HG03159 (cell line): ENCODE measurements around the gene POLDIP2.

Experiments
- ATAC-seq: cut with Tn5 transposase; IDR thresholded peaks from one replicate; pipeline ENCODE4 v1.9.1; 2021; ENCODE audit warnings: mild to moderate bottlenecking, moderate library complexity; ENCODE audit not compliant: unreplicated experiment

POLDIP2 gene

DNA sequence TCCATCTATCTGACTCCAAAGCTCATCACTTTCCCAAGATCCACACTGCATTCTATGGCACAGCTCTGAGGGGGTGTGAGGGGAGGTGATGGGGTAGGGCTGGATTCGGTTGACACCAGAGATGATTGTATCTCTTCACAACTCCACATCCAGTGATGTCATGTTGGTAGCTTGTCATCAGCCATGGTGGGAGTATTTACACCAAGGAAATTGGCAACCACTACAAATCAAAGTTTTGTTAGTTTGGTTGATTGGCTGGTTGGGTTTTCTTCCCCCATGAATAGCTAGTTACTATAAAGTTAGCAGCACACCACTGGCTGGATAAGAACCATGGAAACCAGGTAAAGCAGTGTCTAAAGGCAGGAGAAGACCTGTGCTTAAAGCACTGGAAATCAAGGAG is 33.7 kb upstream of the POLDIP2 start:
- no peak for ATAC-seq

DNA sequence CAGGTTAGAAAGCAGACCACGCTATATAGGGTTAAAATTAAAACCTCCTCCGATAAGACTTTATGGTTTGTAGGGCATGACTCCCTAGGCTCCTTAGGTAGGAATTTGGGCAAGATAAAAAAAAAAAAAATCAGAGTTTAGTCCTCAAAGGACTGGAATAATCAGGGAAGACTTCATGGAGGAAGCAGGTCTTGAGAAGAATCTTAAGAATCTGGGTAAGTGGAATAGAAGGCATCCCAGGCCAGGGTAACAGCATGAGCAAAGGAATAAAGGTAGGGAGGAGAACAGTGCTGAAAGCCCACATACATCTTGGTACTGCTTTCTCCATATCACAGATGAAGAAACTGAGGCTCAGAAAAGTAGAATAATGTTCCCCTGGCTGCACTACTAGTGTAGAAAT is 33.2 kb upstream of the POLDIP2 start:
- no peak for ATAC-seq

DNA sequence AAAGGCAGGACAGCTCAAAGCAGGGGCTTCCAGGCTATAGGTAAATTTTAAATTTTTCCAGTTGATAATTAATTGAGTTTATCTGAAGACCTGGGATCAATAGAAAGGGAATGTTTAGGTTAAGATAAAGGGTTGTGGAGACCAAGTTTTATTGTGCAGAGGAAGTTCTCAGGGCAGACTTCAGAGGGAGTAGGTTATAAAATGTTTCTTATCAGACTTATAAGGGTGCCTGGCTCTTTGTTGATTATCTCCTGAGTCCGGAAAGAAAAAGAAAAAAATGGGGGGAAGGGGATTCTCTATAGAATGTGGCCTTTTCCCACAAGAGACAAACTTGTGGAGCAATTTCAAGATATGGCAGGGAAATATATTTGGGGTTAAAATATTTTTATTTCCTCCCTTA is 32.8 kb upstream of the POLDIP2 start:
- no peak for ATAC-seq

DNA sequence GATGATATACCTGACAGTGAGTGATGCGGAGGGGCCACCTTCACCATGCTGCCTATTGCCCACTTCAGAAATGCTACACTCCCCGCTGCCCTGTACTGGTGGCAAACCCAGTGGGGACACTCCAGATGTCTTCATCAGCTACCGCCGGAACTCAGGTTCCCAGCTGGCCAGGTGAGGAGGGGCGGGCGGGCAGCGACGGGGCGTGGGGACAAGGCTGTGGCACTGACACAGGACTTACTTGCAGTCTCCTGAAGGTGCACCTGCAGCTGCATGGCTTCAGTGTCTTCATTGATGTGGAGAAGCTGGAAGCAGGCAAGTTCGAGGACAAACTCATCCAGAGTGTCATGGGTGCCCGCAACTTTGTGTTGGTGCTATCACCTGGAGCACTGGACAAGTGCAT is 30.8 kb upstream of the POLDIP2 start:
- ATAC-seq = no peak

DNA sequence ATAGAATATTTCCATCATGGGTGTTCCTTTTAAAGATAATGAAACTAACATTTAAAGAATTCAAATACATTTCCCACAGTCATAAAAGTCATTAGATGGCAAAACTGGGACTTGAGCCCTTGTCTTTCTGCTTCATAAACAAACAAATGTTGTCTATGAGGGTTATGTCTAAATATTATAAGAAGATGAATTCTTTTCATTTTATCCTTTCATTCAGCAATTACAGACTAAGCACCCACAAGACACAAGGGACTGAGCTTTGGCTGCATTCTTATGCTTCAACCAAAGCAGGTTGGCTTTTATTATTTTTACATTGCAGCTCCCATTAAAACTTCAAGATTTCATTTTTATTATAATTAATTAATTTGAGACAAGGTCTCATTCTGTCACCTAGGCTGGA is 29.1 kb upstream of the POLDIP2 start:
- ATAC-seq = no peak

DNA sequence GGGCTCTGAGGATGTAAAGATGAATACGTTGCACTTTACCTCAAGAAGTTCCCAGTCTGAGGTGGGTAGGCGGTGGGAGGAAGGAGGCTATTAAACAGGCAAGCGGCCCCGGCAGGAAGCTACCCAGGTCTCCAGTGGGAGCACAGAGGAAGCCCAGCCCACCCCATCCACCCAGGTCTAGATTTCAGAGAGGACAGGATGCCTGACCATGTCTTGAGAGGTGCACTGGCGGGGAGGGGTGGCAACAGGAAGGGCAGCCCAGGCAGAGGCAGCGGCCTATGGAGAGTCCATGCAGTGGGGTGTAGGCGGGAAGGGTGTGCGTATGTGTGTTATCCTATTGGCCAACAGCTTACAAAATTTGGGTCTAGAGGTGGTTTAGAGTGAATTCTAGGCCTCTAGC is 28.1 kb upstream of the POLDIP2 start:
- ATAC-seq = no peak

DNA sequence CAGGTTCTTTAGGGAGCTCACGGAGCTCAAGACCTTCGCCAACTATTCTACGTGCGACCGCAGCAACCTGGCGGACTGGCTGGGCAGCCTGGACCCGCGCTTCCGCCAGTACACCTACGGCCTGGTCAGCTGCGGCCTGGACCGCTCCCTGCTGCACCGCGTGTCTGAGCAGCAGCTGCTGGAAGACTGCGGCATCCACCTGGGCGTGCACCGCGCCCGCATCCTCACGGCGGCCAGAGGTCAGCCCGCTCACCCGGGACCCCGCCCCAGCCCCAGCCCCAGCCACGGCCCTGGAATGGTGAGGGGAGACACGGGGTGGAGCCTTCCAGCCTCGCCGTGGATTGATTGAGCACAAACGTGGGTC is 27.7 kb upstream of the POLDIP2 start:
- ATAC-seq = no peak

DNA sequence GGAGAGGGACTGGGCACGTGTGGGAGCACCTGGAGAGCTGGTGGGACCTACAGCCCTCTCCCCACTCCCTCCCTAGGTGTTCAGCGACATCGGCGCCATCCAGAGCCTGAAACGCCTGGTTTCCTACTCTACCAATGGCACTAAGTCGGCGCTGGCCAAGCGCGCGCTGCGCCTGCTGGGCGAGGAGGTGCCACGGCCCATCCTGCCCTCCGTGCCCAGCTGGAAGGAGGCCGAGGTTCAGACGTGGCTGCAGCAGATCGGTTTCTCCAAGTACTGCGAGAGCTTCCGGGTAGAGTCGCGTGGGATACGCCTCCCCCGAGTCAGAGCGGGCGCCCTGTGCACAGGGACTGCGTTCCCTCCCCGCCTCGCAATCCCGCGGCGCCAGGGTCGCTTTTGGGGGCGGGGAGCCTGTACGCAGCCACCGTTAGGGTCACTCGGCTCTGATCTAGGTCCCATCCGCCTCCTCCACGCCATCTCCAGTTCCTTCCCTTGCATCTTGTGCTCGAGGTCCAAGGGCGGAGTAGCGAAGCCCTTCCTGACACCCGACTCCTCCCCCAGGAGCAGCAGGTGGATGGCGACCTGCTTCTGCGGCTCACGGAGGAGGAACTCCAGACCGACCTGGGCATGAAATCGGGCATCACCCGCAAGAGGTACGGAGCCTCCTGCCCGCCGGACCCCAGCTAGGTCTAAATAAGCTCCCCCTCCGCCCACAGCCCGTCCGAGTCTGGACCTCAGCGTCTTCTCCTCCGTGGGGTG is 27.1 kb upstream of the POLDIP2 start:
- peak; percentile 52 for ATAC-seq

DNA sequence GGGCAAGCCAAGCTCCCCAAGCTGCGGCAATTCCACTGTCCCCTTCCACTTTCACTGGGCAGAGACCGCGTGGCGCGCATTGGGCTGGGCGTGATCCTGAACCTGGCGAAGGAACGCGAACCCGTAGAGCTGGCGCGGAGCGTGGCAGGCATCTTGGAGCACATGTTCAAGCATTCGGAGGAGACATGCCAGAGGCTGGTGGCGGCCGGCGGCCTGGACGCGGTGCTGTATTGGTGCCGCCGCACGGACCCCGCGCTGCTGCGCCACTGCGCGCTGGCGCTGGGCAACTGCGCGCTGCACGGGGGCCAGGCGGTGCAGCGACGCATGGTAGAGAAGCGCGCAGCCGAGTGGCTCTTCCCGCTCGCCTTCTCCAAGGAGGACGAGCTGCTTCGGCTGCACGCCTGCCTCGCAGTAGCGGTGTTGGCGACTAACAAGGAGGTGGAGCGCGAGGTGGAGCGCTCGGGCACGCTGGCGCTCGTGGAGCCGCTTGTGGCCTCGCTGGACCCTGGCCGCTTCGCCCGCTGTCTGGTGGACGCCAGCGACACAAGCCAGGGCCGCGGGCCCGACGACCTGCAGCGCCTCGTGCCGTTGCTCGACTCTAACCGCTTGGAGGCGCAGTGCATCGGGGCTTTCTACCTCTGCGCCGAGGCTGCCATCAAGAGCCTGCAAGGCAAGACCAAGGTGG is 24.0 kb upstream of the POLDIP2 start:
- no peak for ATAC-seq

DNA sequence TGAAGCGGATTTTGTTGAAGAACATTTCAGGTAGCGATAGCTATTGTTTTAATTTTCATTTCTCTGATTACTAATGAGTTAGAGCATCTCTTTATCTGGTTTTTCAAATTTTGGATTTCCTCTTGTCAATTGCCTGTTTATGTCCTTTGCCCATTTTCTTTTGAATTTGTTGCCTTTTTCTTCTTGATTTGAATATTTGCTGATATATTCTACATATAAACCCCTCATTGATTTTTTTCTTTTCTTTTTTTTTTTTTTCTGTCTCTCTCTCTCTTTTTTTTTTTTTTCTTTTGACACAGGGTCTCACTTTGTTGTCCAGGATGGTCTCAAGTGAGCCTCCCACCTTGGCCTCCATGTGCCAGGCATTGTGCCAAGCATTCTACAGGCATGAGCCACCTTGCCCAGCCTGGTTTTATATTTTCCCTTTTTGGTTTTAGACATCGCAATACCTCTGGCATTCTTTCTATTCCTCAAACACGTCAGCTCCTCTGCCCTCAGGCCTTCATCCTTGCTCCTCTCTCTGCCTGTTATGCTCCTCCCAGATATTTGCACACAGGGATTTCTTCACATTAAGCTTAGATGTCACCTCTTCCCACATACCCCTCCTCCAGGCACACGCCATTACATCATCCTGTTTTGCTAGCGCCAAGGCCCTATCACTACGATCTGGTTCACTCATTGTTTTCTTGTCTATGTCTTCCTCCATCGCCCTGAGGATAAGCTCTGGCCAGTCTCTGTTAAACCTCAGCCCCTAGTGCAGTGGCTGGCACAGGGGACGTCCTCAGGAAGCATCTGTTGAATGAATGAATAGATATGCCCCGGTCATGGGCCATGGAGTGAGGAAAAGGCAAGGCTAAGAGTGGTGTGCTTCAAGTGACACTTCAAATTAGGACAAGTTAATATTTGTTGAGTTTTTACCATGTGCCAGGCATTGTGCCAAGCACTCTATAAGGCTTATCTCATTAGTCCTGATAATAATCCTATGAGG is 22.8 kb upstream of the POLDIP2 start:
- no peak for ATAC-seq

DNA sequence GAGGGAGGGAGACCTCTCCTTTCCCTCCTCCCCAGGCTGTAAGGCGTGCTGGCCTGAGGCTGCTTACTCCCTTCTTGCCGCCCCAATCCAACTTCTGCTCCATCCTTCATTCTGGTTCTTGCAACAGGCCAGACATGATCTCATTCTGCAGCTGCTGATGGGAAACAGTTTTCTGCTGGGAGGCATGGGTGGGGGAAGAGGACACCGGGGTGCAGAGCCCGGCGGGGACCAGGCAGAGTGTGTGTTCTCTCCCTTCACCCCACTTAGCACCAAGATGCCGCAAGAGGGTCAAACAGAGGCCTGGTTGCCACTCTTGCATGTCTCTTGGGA is 15.6 kb upstream of the POLDIP2 start:
- ATAC-seq = no peak

DNA sequence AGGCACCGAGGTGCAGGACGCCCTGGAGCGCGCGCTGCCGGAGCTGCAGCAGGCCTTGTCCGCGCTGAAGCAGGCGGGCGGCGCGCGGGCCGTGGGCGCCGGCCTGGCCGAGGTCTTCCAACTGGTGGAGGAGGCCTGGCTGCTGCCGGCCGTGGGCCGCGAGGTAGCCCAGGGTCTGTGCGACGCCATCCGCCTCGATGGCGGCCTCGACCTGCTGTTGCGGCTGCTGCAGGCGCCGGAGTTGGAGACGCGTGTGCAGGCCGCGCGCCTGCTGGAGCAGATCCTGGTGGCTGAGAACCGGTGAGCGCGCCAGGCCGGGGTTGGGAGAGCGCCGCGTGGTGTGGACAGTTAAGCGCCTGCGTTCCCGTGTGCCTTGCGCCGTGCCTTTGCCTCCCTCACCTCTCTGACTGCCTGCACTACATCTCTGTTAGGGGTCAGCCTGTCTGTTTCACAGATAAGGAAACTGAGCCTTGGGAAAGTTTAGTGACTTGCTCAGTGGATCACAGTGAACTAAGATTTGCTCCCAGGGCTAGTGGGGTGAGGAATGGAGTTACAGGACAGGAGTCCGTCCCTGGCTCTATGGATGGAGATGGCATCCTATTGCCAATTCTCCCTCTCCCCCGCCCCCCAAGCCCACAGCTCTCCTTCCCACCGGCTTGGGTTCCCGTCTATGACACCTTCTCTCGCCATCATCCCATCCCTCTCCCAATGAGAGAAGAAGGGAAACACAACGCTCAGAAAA is 15.0 kb upstream of the POLDIP2 start:
- ATAC-seq = peak; percentile 28

DNA sequence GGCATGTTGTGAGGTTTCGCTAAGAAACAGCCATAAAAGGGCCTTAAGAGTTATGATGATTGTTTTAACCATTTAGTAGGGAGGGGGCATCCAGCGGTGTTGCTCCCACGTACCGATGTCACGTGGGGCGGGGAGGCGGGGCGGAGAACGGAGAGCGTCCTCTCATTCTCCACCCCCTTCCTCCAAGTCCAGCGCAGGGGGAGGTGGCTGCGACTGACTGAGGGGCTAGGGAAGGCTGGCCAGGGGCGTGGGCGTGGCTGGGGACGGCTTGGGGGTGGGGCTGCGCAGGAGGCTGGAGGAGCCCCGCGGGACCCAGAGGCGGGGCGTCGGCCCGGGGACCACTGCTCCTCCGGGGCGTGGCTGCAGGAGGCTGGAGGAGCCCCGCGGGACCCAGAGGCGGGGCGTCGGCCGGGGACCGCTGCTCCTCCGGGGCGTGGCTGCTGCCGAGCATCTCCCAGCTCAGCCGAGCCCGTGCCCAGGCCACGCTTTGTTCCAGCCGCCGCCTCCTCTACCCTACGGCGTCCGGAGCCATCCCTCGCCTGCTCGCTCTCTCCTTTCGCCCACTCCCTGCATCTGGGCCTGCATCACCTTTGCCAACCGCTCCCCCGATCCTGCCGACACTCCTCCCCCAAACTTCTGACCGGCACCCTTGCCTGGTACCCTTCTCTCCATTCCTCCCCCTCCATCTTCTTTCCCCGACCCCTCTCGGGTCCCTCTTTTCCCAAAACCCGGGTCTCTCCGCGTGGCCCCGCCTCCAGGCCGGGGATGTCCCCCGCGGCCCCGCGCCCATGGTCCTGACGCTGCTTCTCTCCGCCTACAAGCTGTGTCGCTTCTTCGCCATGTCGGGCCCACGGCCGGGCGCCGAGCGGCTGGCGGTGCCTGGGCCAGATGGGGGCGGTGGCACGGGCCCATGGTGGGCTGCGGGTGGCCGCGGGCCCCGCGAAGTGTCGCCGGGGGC is 14.2 kb upstream of the POLDIP2 start, which contains the start of gene SARM1:
TSS of gene SARM1 (plus strand) at position 450 of the 958 bp plus-strand sequence. CDS start at position 789, 339 bp downstream.
- ATAC-seq = peak; percentile 81

DNA sequence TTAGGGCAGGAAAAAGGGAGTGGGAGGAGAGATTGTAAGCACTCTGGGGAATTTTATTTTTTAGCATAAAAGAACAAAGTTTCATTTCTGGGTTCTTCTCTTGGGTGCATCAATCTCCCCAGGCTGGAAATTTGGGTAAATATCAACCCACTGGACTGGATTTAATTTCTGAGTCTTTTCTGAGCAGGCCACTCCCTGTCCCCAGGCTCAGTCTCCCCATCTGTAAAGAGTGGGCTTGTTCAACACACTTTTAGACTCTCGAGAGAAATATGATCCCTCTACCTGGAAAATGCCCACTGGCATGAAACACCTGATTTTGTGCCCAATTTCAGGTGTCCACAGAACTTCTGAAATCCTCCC is 13.4 kb upstream of the POLDIP2 start:
- no peak for ATAC-seq

DNA sequence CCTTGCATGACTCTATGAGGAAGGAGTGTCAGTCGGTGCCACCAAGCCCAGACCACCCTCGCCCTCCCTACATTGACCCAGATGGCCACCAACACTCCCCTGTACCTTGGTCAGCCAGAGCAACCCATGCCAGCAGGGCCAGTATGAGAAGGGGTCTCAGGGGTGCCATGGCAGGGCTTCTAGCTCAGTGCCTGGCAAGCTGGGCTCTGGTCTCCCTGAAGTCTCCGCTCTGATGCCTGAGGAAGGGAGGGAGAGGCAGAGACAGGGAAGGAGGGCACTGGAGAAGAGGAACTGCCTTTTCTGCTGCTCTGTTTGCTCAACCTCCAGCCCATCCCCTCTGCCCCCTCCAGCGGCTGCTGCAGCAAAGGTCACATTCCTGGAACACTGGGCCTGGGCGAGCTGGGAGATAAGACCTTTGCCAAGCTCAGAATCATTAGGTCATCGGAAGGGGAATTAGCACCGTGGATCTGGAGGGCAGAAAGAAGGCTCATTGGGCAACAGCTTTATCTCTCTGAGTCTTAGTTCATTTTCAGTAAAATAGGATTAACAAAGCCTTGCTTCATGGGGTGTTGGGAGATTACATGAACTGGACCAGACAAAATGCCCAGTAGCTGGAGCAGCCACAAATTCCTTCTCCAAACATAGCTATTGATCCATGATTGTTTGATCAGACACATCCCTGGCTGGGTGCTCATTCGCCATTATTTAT is 12.9 kb upstream of the POLDIP2 start, which contains the start of gene VTN:
TSS of gene VTN (minus strand) at position 273 of the 709 bp plus-strand sequence. CDS start at position 169, 104 bp downstream.
- no peak for ATAC-seq

DNA sequence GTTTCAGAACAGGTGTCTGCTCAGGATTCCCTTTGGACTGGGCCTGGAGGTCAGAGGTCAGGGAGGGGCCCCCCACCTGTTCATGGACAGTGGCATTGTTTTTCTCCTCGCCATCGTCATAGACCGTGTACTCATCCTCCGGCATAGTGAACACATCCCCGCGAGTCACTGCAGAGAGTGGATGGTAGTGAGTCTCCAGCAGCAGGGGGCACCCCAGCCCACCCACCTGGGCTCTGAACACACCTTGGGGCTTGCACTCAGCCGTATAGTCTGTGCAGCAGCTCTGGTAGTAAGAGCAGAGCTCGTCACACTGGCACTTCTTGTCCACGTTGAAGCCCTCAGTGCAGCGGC is 12.3 kb upstream of the POLDIP2 start:
- ATAC-seq = no peak

DNA sequence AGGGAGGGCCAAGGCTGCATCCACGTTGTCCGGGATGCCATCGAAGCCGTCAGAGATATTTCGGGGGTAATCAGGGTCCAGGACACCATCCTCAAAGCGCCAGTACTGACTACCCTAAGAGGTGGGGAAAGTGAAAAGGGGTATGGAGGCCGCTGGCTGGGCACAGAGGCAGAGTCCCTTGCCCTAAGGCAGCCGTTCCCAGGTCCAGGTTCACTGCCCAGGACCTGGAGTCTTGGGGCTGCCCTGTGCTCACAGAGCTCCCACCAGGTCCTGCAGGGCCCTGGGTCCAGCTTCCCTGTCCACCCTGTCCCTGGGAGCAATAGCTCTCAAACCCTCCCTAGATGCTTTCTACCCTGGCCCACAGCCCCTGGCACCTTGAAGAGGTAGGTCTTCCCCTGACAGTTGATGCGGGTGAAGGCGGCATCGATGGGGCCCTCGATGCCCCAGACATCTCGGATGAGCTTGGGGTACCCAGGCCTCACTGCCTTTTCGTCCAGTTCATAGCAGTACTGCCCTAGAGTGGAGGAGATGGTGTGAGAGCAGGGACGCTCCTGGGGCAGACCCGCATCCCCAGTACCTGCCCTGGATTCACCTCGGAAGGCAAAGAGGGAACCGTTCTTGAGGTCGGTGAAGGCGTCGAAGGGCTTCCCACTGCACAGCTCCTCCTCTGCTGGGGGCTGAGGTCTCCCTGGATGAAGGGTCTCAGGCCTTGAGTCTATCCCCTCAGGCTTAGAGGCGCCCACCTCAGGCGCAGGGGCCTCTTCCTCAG is 11.8 kb upstream of the POLDIP2 start:
- ATAC-seq = no peak

DNA sequence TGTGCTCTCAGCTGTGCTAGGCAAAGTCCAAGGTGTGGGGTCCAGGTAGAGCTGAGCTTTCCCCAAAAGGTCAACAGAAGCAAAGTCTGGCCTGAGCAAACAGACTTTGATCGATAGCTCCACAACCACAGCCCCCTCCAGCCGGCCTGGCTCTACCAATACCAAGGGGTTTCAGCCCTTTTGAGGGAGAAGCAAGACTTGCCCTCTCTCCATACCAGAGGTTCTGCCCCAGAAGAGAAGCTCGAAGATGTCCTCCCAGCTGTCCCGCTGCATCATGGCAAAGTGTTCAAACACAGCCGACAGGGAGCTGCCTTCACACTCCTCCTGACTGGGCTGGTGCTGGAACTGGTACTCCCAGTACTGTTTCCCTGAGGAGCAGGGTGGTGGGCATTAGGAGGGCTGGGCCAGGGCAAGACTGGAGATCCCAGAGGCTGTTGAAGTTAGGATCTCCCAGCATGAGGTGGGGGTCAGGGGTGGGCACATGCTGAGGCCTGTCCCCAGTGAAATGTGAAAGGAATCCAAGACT is 11.0 kb upstream of the POLDIP2 start:
- ATAC-seq = no peak
